ENCODE measurements around the gene CYSRT1. TPM values are rescaled to one million over a fixed set of nuclear protein-coding genes. Genes with fewer than 3 reads are reported as not detected.
A peak's percentile ranks its signal among the peaks of the same experiment; 100 is the strongest.
"Not testable (repeated sequence)": the region's sequence is repeated elsewhere in the genome, so short reads cannot be mapped to it uniquely, and the experiment has no call there.

The CYSRT1 gene
- polyA plus RNA-seq, 4 donors = 0.78 to 16.4 (median 7.9) TPM

DNA sequence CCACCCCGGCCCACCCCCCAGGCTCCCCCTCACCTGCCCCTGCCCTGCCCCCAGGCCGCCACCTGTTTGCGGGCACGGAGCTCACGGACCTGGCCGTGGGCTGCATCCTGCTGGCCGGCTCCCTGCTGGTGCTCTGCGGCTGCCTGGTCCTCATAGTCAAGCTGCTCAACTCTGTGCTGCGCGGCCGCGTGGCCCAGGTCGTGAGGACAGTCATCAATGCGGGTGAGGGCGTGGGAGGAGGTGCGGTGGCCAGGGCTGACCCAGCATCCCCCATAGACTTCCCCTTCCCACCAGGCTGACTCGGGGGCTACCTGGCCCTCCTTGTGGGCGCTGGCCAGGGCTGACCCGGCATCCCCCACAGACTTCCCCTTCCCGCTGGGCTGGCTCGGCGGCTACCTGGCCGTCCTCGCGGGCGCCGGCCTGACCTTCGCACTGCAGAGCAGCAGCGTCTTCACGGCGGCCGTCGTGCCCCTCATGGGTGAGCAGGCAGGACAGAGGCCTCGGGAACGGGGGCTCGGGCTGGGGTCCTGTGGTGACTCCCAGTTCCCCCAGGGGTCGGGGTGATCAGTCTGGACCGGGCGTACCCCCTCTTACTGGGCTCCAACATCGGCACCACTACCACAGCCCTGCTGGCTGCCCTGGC is 9.2 kb downstream of the CYSRT1 start:
- no peak for DNase-seq (ENCODE audit: low read depth in 4 of 4, low spot score in 3 of 4)

GRCh38 chr9:137234758-137235423 is 9.9 kb downstream of the CYSRT1 start:
- no peak for DNase-seq (ENCODE audit: low read depth in 4 of 4, low spot score in 3 of 4)

GRCh38 chr9:137235424-137236237 is 10.7 kb downstream of the CYSRT1 start:
- no peak for DNase-seq (ENCODE audit: low read depth in 4 of 4, low spot score in 3 of 4)

GRCh38 chr9:137236238-137236935 is 11.4 kb downstream of the CYSRT1 start:
- peak; percentile 47 to 68 (median 58) for DNase-seq (ENCODE audit: low read depth in 4 of 4, low spot score in 3 of 4)

GRCh38 chr9:137236936-137237421 is 12.0 kb downstream of the CYSRT1 start:
- no peak for DNase-seq (ENCODE audit: low read depth in 4 of 4, low spot score in 3 of 4)

DNA sequence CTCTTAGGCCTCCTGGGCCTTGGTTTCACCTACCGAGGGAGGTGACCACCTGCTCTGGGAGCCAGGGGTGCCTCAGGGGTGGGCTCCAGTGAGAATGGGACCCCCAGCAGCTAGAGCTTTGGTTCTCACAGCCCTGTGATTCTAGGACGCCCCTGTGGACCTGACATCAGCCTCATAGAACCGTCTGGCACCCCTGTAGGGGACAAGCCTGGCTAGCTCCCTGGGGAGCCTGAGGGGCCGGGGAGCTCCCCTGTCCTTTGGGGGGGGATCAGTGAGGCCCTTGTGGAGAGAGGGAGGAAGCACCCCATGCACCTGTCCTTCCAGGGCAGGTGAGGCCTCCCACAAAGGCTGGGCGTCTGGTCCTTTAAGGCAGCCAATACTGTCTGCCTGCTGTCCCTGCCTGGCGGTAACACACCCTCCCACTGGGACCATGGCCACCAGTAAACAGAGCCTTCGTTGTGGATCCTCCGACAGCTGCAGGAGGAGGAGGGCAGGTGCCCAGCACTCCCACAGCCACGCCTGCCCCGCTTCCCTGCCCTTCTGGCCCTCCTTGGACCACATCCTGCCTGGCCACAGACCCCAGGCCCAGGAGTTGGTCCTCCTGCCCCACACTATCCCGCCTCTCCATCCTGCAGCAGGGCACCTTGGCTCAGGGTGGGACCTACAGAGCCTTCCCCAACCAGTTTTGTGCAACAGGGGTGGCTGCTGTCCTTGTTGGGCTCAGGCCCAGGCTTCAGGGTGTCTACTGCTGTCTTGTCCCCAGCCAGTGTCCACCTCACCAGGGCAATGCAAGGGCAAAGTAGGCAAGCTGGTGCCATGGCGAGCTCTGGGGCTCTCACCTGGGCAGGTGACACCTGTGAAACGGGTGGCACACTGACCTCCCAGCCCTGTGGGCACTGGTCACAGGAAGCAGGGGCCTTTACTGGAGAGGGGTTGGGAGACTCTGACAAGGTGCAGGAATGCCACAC is 13.1 kb downstream of the CYSRT1 start:
- no peak for DNase-seq (ENCODE audit: low read depth in 4 of 4, low spot score in 3 of 4)

- not testable (repeated sequence) for DNase-seq (ENCODE audit: low read depth in 4 of 4, low spot score in 3 of 4)
Measured at GRCh38 chr9:137239541-137240200, 14.7 kb downstream of the CYSRT1 start.

- DNase-seq (ENCODE audit: low read depth in 4 of 4, low spot score in 3 of 4) = peak in 1 of 4 donors; percentile 59
Measured at GRCh38 chr9:137240318-137240840, 15.4 kb downstream of the CYSRT1 start.

DNA sequence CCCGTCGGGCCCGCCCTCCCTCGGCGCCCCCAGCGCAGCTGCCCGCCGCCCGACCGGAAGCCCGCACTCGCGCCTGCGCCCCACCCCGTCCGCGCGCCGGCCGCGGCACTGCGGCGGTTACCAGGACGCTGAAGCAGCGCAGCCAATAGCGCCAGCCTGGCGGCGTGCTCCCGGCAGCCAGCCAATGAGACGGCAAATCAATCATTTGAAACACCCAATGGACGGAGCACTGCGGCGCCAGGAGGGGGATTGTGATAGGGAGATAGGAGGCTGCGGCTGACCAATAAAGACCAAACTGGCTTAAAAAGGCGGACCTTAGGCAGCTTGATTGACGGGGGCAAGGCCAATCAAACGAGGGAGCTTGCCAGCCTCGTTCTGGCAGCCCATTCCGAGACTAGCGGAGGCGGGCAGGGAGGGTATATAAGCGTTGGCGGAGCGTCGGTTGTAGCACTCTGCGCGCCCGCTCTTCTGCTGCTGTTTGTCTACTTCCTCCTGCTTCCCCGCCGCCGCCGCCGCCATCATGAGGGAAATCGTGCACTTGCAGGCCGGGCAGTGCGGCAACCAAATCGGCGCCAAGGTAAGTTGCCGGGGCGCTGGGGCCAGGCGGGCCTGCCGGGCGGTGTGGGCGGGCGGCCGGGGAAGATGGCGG is 16.0 kb downstream of the CYSRT1 start, which contains the start of gene TUBB4B:
TSS of gene TUBB4B (plus strand) at position 447 of the 649 bp plus-strand sequence. CDS start at position 521, 74 bp downstream.
- DNase-seq (ENCODE audit: low read depth in 4 of 4, low spot score in 3 of 4) = peak; percentile 98 to 100 (median 99)

- no peak for DNase-seq (ENCODE audit: low read depth in 4 of 4, low spot score in 3 of 4)
Measured at GRCh38 chr9:137241490-137242268, 16.7 kb downstream of the CYSRT1 start.

DNA sequence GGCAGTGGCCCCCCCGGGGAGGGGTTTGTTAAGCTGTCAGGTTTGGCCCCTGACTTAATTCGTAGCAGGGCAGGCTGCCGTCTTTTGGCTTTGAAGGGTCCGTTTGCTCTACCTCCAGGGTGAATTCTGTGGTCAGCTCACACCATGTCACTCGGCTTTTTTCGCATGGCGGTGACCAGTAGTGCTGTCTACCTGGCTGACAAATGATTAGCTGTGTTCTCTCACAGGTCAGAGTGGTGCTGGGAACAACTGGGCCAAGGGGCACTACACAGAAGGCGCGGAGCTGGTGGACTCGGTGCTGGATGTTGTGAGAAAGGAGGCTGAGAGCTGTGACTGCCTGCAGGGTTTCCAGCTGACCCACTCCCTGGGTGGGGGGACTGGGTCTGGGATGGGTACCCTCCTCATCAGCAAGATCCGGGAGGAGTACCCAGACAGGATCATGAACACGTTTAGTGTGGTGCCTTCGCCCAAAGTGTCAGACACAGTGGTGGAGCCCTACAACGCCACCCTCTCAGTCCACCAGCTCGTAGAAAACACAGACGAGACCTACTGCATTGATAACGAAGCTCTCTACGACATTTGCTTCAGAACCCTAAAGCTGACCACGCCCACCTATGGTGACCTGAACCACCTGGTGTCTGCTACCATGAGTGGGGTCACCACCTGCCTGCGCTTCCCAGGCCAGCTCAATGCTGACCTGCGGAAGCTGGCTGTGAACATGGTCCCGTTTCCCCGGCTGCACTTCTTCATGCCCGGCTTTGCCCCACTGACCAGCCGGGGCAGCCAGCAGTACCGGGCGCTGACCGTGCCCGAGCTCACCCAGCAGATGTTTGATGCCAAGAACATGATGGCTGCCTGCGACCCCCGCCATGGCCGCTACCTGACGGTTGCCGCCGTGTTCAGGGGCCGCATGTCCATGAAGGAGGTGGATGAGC is 17.6 kb downstream of the CYSRT1 start:
- DNase-seq (ENCODE audit: low read depth in 4 of 4, low spot score in 3 of 4) = no peak

- not testable (repeated sequence) for DNase-seq (ENCODE audit: low read depth in 4 of 4, low spot score in 3 of 4)
Measured at GRCh38 chr9:137243266-137243625, 18.3 kb downstream of the CYSRT1 start.

DNA sequence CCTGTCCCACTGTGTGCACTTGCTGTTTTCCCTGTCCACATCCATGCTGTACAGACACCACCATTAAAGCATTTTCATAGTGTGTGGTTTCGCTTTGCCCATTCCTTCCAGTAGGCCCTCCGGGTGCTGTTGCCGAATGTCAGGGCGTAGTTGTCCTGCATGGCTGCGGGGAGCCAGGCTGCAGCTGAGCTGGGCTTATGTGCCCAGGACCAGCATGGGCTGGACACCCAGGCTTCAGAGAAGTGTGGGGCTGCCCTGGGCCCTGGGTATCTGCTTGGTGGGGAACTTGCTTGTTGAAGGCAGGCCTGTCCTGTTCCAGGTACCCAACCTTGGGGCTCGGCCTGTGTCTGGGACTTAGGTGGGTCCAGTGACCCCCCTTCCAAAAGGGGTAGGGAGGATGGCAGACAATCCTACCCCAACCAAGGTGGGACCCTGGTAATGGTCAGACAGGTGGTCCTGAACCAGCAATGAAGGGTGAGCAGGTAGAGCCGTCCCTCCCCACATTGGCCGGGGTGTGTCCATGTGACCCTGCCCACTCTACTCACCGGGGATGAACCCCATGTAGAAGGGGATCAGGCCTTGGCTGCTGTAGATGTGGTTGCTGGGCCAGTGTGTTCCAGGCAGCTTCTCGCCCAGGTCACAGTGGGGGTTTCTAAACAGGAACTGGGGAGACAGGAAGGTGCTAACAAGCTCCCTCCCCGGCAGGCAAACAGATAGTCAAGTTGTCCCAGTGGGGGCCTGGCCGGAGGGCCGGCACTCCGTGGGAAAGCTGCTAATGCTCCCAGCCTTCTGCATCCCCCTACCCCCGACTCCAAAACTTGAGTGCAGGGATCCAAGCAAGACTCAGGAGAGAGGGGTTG is 18.9 kb downstream of the CYSRT1 start:
- no peak for DNase-seq (ENCODE audit: low read depth in 4 of 4, low spot score in 3 of 4)

DNA sequence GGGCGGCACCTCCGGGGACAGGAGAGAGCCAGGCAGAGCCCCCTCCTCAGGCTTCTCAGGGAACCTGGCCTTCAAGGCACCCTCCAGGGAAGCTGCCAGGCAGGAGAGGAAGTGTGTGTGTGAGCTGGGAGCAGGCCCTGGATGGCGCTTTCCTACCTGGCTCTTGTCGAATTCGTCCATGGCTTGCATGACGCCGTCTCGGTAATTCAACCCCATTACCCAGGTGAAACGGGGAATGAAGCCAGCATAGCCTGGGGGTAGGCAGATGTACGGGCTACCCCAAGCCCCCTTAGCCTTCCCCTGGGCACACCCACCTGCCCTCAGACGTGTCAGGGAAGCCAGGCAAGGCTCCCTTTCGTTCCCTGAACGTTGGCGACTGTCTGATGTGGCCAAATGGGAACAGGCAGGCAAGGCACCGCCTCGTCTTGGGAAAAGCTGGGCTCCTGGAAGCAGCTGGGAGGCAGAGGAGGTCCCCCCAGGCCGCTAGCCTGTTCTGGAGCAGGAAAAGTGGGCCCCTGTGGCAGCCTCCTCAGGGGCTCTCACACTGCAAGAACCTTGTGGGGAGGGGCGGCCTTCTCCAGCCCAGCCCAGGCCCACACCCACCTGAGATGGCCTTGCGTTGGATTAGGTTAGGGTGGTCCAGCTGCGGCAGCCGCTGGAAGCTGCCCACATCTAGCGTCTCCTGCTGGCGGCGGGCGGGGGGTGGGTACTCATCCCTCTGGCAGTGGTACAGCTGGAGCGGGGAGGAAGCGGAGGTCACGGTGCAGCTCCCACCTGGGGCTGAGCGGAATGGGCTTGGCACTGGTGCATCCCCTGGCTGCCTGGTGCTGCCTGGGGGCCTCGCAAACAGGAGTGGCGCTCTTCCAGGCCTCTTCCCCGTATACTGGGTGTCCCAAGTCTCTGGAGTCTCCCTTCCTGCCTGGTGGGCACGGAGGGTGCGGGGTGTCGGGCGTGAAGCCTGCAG is 19.8 kb downstream of the CYSRT1 start:
- DNase-seq (ENCODE audit: low read depth in 4 of 4, low spot score in 3 of 4) = no peak
